Calu3 (cell line): Measurements from ENCODE around the gene THBS1. TPM values are rescaled to one million over a fixed set of nuclear protein-coding genes. Genes with fewer than 3 reads are reported as not detected.

Experiments used
- BruUV-seq: library from RNA; stranded (reverse); fragments of 400-500 nt; replicated peaks from 2 replicates; lab custom pipeline; 2021; lab: Mats Ljungman, UMichigan
- CTCF ChIA-PET: fragments of 300-600 bp; sonication (Branson Sonifier 250); formaldehyde crosslinking; loops from one replicate; lab custom pipeline; 2022; ENCODE audit warnings: antibody characterized with exemption; lab: Charles Lee
- DNase-seq: peaks from one replicate; pipeline ENCODE4 v3.0.0; 2022
- H3K27ac Mint-ChIP-seq: one replicate; pipeline ENCODE4 v1.8.0; 2022; ENCODE audit warnings: mixed read lengths; ENCODE audit not compliant: unreplicated experiment
- H3K27me3 Mint-ChIP-seq: one replicate; pipeline ENCODE4 v1.8.0; 2022; ENCODE audit warnings: mixed read lengths; ENCODE audit not compliant: unreplicated experiment
- H3K36me3 Mint-ChIP-seq: one replicate; pipeline ENCODE4 v1.8.0; 2022; ENCODE audit warnings: mild to moderate bottlenecking, moderate library complexity, mixed read lengths; ENCODE audit not compliant: insufficient read depth, unreplicated experiment
- H3K4me1 Mint-ChIP-seq: one replicate; pipeline ENCODE4 v1.8.0; 2022; ENCODE audit warnings: mild to moderate bottlenecking, low read depth, mixed read lengths; ENCODE audit not compliant: unreplicated experiment
- H3K4me3 Mint-ChIP-seq: one replicate; pipeline ENCODE4 v1.8.0; 2022; ENCODE audit warnings: mild to moderate bottlenecking, low read depth, moderate library complexity, mixed read lengths; ENCODE audit not compliant: unreplicated experiment
- H3K9me3 Mint-ChIP-seq: one replicate; pipeline ENCODE4 v1.8.0; 2022; ENCODE audit warnings: low read depth, mixed read lengths; ENCODE audit not compliant: unreplicated experiment
- intact Hi-C: fragments of 100-400 bp; cut with micrococcal nuclease; formaldehyde crosslinking; loops from one replicate; pipeline ENCODE4 v1.10.0; 2022; ENCODE audit not compliant: unreplicated experiment
- total RNA-seq: library from RNA; stranded (reverse); gene quantifications from 2 replicates; pipeline ENCODE4 v1.2.3, GENCODE V29; 2022
- TF ChIP-seq, protein P1 (sequence below): fragments of 200-600 bp; IDR thresholded peaks from one replicate; pipeline ENCODE4 v1.8.0; 2022; ENCODE audit warnings: antibody characterized with exemption; ENCODE audit not compliant: unreplicated experiment

Gene THBS1
- total RNA-seq, 1 experiment from 2014 or later = 199 TPM

DNA sequence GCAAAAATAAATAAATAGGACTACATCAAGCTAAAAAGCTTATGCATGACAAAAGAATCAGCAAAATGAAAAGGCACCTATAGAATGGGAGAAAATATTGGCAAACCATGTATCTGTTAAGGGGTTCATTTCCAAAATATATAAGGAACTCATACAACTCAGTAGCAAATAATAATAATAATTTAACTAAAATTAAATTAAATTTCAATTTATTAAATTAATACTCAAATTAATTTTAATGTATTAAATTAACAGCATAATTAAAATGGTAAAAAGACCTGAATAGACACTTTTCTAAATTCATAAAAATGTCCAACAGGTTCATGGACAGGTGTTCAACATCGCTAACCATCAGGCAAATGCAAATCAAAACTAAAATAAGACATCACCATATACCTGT, 34.0 kb upstream of the THBS1 start:
- intact Hi-C loops = no loop called here
- no peak for DNase-seq
- TF ChIP-seq, protein P1, sequence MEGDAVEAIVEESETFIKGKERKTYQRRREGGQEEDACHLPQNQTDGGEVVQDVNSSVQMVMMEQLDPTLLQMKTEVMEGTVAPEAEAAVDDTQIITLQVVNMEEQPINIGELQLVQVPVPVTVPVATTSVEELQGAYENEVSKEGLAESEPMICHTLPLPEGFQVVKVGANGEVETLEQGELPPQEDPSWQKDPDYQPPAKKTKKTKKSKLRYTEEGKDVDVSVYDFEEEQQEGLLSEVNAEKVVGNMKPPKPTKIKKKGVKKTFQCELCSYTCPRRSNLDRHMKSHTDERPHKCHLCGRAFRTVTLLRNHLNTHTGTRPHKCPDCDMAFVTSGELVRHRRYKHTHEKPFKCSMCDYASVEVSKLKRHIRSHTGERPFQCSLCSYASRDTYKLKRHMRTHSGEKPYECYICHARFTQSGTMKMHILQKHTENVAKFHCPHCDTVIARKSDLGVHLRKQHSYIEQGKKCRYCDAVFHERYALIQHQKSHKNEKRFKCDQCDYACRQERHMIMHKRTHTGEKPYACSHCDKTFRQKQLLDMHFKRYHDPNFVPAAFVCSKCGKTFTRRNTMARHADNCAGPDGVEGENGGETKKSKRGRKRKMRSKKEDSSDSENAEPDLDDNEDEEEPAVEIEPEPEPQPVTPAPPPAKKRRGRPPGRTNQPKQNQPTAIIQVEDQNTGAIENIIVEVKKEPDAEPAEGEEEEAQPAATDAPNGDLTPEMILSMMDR = no peak
- no TSS peak for BruUV-seq
- H3K36me3 Mint-ChIP-seq = no peaks in the 10 kb centered on the region
- CTCF ChIA-PET = interaction anchor here (0.7 kb wide), 1 partner anchor 418 kb away, joined by 3 read pairs; no protein-coding TSS in a partner anchor
- peaks cover 5% of the 10 kb centered on the region for H3K9me3 Mint-ChIP-seq
- H3K4me3 Mint-ChIP-seq = no peak overlapping the region
- no peaks in the 10 kb centered on the region for H3K27me3 Mint-ChIP-seq
- H3K27ac Mint-ChIP-seq = no peak overlapping the region
- H3K4me1 Mint-ChIP-seq = no peaks in the 10 kb centered on the region

DNA sequence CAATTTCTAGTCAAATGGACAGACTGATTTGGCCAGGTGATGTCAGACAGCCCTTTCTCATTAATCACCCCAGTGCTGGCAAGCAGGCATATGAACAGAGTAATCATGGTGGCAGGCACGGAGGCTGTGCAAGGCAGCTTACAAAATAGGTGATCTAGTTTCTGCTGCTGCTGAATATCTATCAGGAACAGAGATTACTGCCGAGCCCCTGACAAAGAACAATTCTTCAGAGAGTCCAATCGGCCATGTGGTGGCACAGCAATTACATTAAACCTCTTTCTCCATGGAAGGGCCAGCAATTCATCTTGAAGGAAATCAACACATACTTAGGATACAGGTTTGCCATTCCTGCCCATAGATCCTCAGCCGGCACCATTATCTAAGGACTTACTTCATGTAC, 32.3 kb upstream of the THBS1 start:
- Mint-ChIP-seq H3K4me3 (no peak overlapping the region), H3K36me3 (no peaks in the 10 kb centered on the region), H3K27ac (no peak overlapping the region), H3K4me1 (no peaks in the 10 kb centered on the region), H3K27me3 (no peaks in the 10 kb centered on the region), H3K9me3 (peaks cover 5% of the 10 kb centered on the region)
- intact Hi-C loops = no loop called here
- CTCF ChIA-PET = no interaction called here
- BruUV-seq = no TSS peak
- no peak for DNase-seq
- TF ChIP-seq, protein P1 = no peak

DNA sequence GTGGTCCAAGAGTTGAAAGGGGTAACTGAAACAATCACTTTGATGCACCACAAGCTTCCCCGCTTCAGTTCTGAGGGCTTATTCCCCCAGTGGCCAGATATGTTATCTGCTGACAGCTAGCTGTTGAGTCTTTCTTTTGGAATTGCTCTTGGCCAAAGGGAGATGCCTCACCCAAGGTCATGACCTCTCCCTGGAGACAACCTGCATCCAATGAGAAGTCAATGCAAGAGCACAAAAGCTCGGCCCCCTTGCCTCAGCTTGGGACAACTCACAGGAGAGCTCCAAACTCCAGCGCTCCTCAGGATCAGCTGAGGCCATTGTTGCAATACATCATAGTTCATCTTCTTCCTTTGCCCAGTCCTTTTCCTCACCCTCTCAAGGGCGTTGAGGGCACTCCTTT, 31.0 kb upstream of the THBS1 start:
- intact Hi-C loops = no loop called here
- DNase-seq = no peak
- Mint-ChIP-seq H3K36me3 (no peaks in the 10 kb centered on the region), H3K9me3 (peaks cover 2% of the 10 kb centered on the region), H3K4me1 (no peaks in the 10 kb centered on the region), H3K27me3 (no peaks in the 10 kb centered on the region), H3K27ac (no peak overlapping the region), H3K4me3 (no peak overlapping the region)
- CTCF ChIA-PET = no interaction called here
- TF ChIP-seq, protein P1 = no peak
- BruUV-seq = no TSS peak

DNA sequence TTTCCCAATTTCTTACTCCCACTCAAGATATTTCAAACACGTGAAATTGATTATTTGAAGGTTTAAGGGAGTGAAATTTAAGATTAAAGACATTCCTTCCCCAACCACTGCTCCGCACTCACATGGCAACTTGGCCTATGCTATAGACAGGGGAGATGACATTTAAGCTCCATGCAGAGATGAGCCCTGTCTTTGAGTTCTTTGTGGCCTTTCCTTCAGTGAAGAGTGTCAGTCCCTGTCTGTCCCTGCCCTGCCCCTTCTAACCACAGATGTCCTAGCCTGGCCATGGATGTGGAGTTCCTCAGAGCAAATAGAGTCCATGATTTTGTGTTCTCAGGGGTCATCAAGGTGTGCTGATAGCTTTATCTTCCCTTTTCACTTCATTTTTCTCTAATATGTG, 29.4 kb upstream of the THBS1 start:
- intact Hi-C loops = no loop called here
- Mint-ChIP-seq H3K4me1 (no peaks in the 10 kb centered on the region), H3K36me3 (no peaks in the 10 kb centered on the region), H3K27me3 (no peaks in the 10 kb centered on the region), H3K9me3 (no peaks in the 10 kb centered on the region), H3K4me3 (no peak overlapping the region), H3K27ac (no peak overlapping the region)
- no TSS peak for BruUV-seq
- CTCF ChIA-PET = no interaction called here
- TF ChIP-seq, protein P1 = no peak
- DNase-seq = no peak
